ENCODE measurements around the gene STAT5B. TPM values are rescaled to one million over a fixed set of nuclear protein-coding genes. Genes with fewer than 3 reads are reported as not detected.

Gene STAT5B
- total and polyA plus RNA-seq, 9 of the 15 experiments (the other 6 are each of a cell fraction or from before 2014, with no cell fraction given), result 20.8 to 176 (median 92.4) TPM

GRCh38 chr17:42252597-42253550, 23.3 kb downstream of the STAT5B start (continued):
- TF ChIP-seq CLOCK (CRISPR knock-in tag; IDR thresholded peaks at IDR 0.05; ENCODE audit: borderline replicate concordance), result no peak
- no peak for TF ChIP-seq TEAD2 (tag; IDR thresholded peaks at IDR 0.05)
- no peak for TF ChIP-seq RFX5 (IDR thresholded peaks at IDR 0.05; ENCODE audit: low read depth, low read length)
- no peak for TF ChIP-seq GABPB1 (CRISPR knock-in tag; IDR thresholded peaks at IDR 0.05)
- no peak for TF ChIP-seq ZFX (CRISPR knock-in tag; IDR thresholded peaks at IDR 0.05)
- no peak for TF ChIP-seq ZZZ3 (IDR thresholded peaks at IDR 0.05)
- TF ChIP-seq CHD4 (IDR thresholded peaks at IDR 0.05; ENCODE audit: insufficient read depth, insufficient replicate concordance, low read depth, low read length, poor library complexity, severe bottlenecking), result no peak
- no peak for TF ChIP-seq RERE (CRISPR knock-in tag; IDR thresholded peaks at IDR 0.05; ENCODE audit: borderline replicate concordance)
- no peak for TF ChIP-seq SAFB2 (IDR thresholded peaks at IDR 0.05; ENCODE audit: borderline replicate concordance, low read depth, low read length, severe bottlenecking)
- TF ChIP-seq SIRT6 (IDR thresholded peaks at IDR 0.05; ENCODE audit: low read depth, low read length), result no peak
- no peak for TF ChIP-seq ZNF224 (CRISPR knock-in tag; IDR thresholded peaks at IDR 0.05)
- no peak for TF ChIP-seq XRCC5 (IDR thresholded peaks at IDR 0.05; ENCODE audit: low read depth, low read length)
- TF ChIP-seq RUNX1 (IDR thresholded peaks at IDR 0.05; ENCODE audit: low read depth), result no peak
- TF ChIP-seq MYC (IDR thresholded peaks at IDR 0.05; ENCODE audit: low read depth, low read length), result no peak
- no peak for TF ChIP-seq MYC (CRISPR knock-in tag; IDR thresholded peaks at IDR 0.05; ENCODE audit: borderline replicate concordance, low read depth)

Data from K562 (cell line).